Mesenchymal stem cell (in vitro differentiated cells and primary cell): Measurements from ENCODE around the gene RASGEF1C.

Experiments used
- DNase-seq: peaks from one replicate; pipeline ENCODE4 v3.0.0-alpha.2; 2013
- H2AFZ ChIP-seq: one replicate; pipeline ENCODE4 v1.6.1; 2013; ENCODE audit warnings: low read depth, mild to moderate bottlenecking, control low read depth, inconsistent platforms, low read length, moderate library complexity
- H2AK5ac ChIP-seq: 2 replicates; pipeline ENCODE4 v1.6.1; 2013; ENCODE audit warnings: low read length, moderate library complexity, mild to moderate bottlenecking, inconsistent platforms; ENCODE audit not compliant: severe bottlenecking
- H2BK120ac ChIP-seq: one replicate; pipeline ENCODE4 v1.6.1; 2013; ENCODE audit warnings: low read depth, mild to moderate bottlenecking, inconsistent platforms, low read length, moderate library complexity
- H2BK12ac ChIP-seq, 2 experiments: one replicate each; pipeline ENCODE4 v1.6.1; 2013; ENCODE audit warnings: inconsistent platforms in 2 of 2, low read length in 2 of 2, mild to moderate bottlenecking in 2 of 2, moderate library complexity in 2 of 2, control low read depth in 1 of 2
- H2BK15ac ChIP-seq: one replicate; pipeline ENCODE4 v1.6.1; 2013; ENCODE audit warnings: mild to moderate bottlenecking, low read depth, inconsistent platforms; ENCODE audit not compliant: poor library complexity, severe bottlenecking
- H2BK5ac ChIP-seq: 2 replicates; pipeline ENCODE4 v1.6.1; 2013; ENCODE audit warnings: low read depth, mild to moderate bottlenecking, low read length, control low read depth, inconsistent platforms; ENCODE audit not compliant: poor library complexity, severe bottlenecking
- H3K14ac ChIP-seq, 2 experiments: one replicate each; pipeline ENCODE4 v1.6.1; 2013; ENCODE audit warnings: inconsistent platforms in 2 of 2, low read length in 2 of 2, control low read depth in 1 of 2, mild to moderate bottlenecking in 1 of 2, moderate library complexity in 1 of 2
- H3K18ac ChIP-seq, 2 experiments: one replicate each; pipeline ENCODE4 v1.6.1; 2013; ENCODE audit warnings: inconsistent platforms in 2 of 2, low read length in 2 of 2, control low read depth in 1 of 2, low read depth in 1 of 2, mild to moderate bottlenecking in 1 of 2
- H3K23ac ChIP-seq, 2 experiments: one replicate each; pipeline ENCODE4 v1.6.1; 2013; ENCODE audit warnings: inconsistent platforms in 2 of 2, low read length in 2 of 2, mild to moderate bottlenecking in 2 of 2, moderate library complexity in 2 of 2, control low read depth in 1 of 2
- H3K27ac ChIP-seq: 2 replicates; pipeline ENCODE4 v1.5.1; 2013; ENCODE audit warnings: mild to moderate bottlenecking, moderate library complexity, low read length, control low read depth, inconsistent platforms; ENCODE audit not compliant: poor library complexity, severe bottlenecking
- H3K27me3 ChIP-seq, 2 experiments: 2 replicates each; pipeline versions ENCODE4 v1.6.1 to v1.7.0; 2013; ENCODE audit warnings: low read length in 2 of 2, mild to moderate bottlenecking in 2 of 2, moderate library complexity in 2 of 2, control low read depth in 1 of 2, inconsistent platforms in 1 of 2; ENCODE audit not compliant: control insufficient read depth in 1 of 2, insufficient read depth in 1 of 2
- H3K36me3 ChIP-seq, 2 experiments: 2 replicates each; pipeline versions ENCODE4 v1.6.1 to v1.7.0; 2013; ENCODE audit warnings: low read length in 2 of 2, control low read depth in 1 of 2, inconsistent platforms in 1 of 2, low read depth in 1 of 2, mild to moderate bottlenecking in 1 of 2; ENCODE audit not compliant: insufficient read depth in 2 of 2, control insufficient read depth in 1 of 2
- H3K4ac ChIP-seq, 2 experiments: one replicate each; pipeline ENCODE4 v1.6.1; 2013; ENCODE audit warnings: inconsistent platforms in 2 of 2, low read length in 2 of 2, mild to moderate bottlenecking in 2 of 2, moderate library complexity in 2 of 2, control low read depth in 1 of 2, low read depth in 1 of 2
- H3K4me1 ChIP-seq: 2 replicates; pipeline ENCODE4 v1.6.1; 2013; ENCODE audit warnings: low read depth, low read length, control low read depth; ENCODE audit not compliant: control insufficient read depth, insufficient read depth
- H3K4me2 ChIP-seq: 2 replicates; pipeline ENCODE4 v1.6.1; 2013; ENCODE audit warnings: low read length, mild to moderate bottlenecking, inconsistent platforms; ENCODE audit not compliant: poor library complexity, severe bottlenecking
- H3K4me3 ChIP-seq, 2 experiments: 2 replicates each; pipeline versions ENCODE4 v1.5.1 to v1.7.0; 2013; ENCODE audit warnings: low read length in 2 of 2, mild to moderate bottlenecking in 2 of 2, control low read depth in 1 of 2, low read depth in 1 of 2; ENCODE audit not compliant: insufficient read depth in 1 of 2
- H3K79me1 ChIP-seq: replicated peaks from 2 replicates; pipeline ENCODE4 v1.6.1; 2013; ENCODE audit warnings: mild to moderate bottlenecking, control low read depth, low read length, inconsistent platforms; ENCODE audit not compliant: poor library complexity, severe bottlenecking
- H3K9ac ChIP-seq: 2 replicates; pipeline ENCODE4 v1.7.0; 2013; ENCODE audit warnings: mild to moderate bottlenecking, low read length, moderate library complexity
- H3K9me3 ChIP-seq: 2 replicates; pipeline ENCODE4 v1.7.0; 2013; ENCODE audit warnings: mild to moderate bottlenecking, low read length; ENCODE audit not compliant: control insufficient read depth
- H4K8ac ChIP-seq: one replicate; pipeline ENCODE4 v1.6.1; 2013; ENCODE audit warnings: inconsistent platforms, mild to moderate bottlenecking, low read length, moderate library complexity
- H4K91ac ChIP-seq: one replicate; pipeline ENCODE4 v1.6.1; 2013; ENCODE audit warnings: mild to moderate bottlenecking, low read length, inconsistent platforms
- WGBS: methylation state at CpG from one replicate; pipeline ENCODE4 v1.1.7; 2013; ENCODE audit warnings: mixed read lengths; 5-methylcytosine and 5-hydroxymethylcytosine counted together

Gene RASGEF1C

DNA sequence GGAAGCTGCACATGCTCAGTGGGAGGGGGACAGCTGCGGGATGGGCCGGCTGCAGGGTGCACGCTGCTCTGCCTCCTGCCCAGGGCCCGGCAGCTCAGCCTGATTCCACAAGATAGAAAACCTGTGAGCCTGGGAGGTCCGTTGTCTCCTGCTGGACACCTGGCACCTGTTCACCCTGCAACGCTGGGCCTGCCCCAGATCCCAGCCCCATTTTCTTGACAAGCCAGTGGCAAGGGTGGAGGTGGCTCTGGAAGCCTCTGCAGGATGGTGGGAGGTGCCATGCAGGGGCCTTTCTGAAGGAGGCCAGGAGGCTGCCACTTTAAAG lies 69.3 kb downstream of the RASGEF1C start:
- H3K14ac ChIP-seq = no peak overlapping the region
- no peak overlapping the region for H3K18ac ChIP-seq
- WGBS = 72% methylated on average over 6 of the region's 6 CpGs
- no peaks in the 10 kb centered on the region for H3K79me1 ChIP-seq
- H2BK12ac ChIP-seq = no peak overlapping the region
- no peak overlapping the region for H2BK5ac ChIP-seq
- H3K9ac ChIP-seq = no peak overlapping the region
- H3K4me2 ChIP-seq = no peak overlapping the region
- H2BK120ac ChIP-seq = no peak overlapping the region
- H2AFZ ChIP-seq = no peak overlapping the region
- H4K8ac ChIP-seq = no peak overlapping the region
- H3K9me3 ChIP-seq = no peaks in the 10 kb centered on the region
- no peak overlapping the region for H3K27ac ChIP-seq
- no peak for DNase-seq
- H3K4ac ChIP-seq = no peak overlapping the region
- no peak overlapping the region for H4K91ac ChIP-seq
- no peak overlapping the region for H3K23ac ChIP-seq
- H3K4me1 ChIP-seq = peaks cover 13% of the 10 kb centered on the region
- H2AK5ac ChIP-seq = no peak overlapping the region
- H3K4me3 ChIP-seq = peak overlapping the region in 1 of 2 experiments; percentile 3
- H3K27me3 ChIP-seq = peaks cover 29 to 54% of the 10 kb centered on the region in 2 experiments
- no peaks in the 10 kb centered on the region for H3K36me3 ChIP-seq
- no peak overlapping the region for H2BK15ac ChIP-seq

DNA sequence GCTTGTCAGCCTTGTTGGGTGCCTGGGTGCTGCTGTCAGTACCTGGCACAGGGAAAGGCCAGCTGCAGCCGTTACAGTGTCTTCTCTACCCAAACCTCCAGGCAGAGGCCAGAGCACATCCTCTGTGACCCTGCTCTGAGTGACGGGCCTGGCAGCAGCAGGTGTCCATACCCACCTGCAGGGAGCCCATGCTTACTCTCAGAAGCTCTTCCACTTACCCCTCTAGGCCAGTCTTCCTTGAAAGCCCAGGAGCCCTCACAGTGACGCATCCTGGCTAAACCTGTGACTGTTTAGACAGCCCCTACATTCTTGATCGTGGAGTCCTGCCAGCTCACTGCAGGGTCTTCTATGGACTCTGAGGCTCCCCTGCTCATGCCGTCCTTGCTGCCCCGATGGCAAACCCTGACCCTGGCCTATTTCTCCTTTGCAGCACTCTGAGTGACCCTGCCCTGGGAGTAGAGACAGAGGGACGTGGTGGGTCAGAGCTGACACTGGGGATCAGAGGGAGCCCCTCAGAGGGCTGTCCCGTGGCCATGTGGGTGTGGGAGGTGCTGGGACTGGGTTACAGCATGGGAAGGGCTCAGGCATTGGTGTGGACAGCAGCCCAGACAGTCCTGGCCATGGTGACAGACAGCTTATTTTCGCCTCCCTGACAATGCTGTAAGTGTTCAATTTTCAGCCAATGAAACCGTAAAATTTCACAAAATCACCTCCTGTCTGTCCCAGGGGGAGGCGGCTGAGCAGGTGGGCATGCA lies 69.9 kb downstream of the RASGEF1C start:
- no peak overlapping the region for H3K9ac ChIP-seq
- no peak overlapping the region for H2AFZ ChIP-seq
- no peak overlapping the region for H3K23ac ChIP-seq
- H3K9me3 ChIP-seq = no peaks in the 10 kb centered on the region
- no peak overlapping the region for H2AK5ac ChIP-seq
- H3K4ac ChIP-seq = no peak overlapping the region
- H2BK5ac ChIP-seq = no peak overlapping the region
- H3K79me1 ChIP-seq = no peaks in the 10 kb centered on the region
- peaks cover 29 to 57% of the 10 kb centered on the region in 2 experiments for H3K27me3 ChIP-seq
- H3K14ac ChIP-seq = no peak overlapping the region
- H3K4me2 ChIP-seq = no peak overlapping the region
- no peak overlapping the region for H2BK12ac ChIP-seq
- no peak overlapping the region for H3K18ac ChIP-seq
- no peak overlapping the region for H3K27ac ChIP-seq
- H4K91ac ChIP-seq = no peak overlapping the region
- DNase-seq = no peak
- 64% methylated on average over 11 of the region's 11 CpGs for WGBS
- H3K4me3 ChIP-seq = no peak overlapping the region
- peaks cover 13% of the 10 kb centered on the region for H3K4me1 ChIP-seq
- no peak overlapping the region for H4K8ac ChIP-seq
- no peaks in the 10 kb centered on the region for H3K36me3 ChIP-seq
- no peak overlapping the region for H2BK120ac ChIP-seq
- H2BK15ac ChIP-seq = no peak overlapping the region

DNA sequence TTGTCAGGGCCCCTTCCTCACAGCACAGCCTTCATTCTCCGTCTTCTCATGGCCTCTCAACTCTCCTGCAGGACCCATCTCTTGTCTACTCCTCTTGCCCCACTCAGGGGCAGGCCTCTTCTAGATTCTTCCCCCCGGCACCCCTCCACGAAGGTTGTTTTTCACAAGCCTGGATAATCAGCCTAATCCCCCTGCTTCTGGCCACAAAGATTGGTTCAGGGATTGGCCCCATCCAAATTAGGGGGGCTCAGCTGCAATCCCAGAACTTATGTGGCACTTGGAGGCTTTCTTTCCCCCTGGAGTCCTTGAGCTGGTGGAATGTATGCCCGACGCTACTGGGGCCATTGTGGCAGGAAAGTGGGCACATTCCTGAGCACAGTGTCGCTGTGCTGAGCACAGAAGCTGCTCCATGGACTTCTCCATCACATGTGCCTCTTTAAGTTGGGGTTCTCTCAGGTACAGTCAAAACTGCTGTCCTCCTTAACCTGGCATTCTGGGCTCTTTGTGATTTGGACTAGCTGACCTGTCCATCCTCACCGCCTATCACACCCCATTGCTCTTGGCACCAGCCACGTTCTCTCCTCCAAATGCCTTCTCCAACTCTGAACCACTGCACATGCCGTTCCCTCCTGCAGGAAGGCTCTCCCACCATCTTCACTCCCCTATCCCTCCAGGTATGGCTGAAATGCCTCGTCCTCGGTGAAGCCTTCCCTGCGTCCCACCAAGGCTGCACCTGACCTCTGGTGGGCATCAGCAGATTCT lies 70.6 kb downstream of the RASGEF1C start:
- Histone ChIP-seq H3K36me3 (no peaks in the 10 kb centered on the region), H2AFZ (no peak overlapping the region), H3K9ac (no peak overlapping the region), H2BK12ac (no peak overlapping the region), H2AK5ac (no peak overlapping the region), H3K4ac (no peak overlapping the region), H2BK5ac (no peak overlapping the region), H3K79me1 (no peaks in the 10 kb centered on the region), H3K4me3 (no peak overlapping the region), H3K18ac (no peak overlapping the region), H4K8ac (no peak overlapping the region), H3K9me3 (no peaks in the 10 kb centered on the region), H3K23ac (no peak overlapping the region), H2BK15ac (no peak overlapping the region), H3K27me3 (peaks cover 29 to 60% of the 10 kb centered on the region in 2 experiments), H3K4me1 (peaks cover 13% of the 10 kb centered on the region), H4K91ac (no peak overlapping the region), H3K27ac (no peak overlapping the region), H2BK120ac (no peak overlapping the region), H3K14ac (no peak overlapping the region), H3K4me2 (no peak overlapping the region)
- 75% methylated on average over 12 of the region's 12 CpGs for WGBS
- no peak for DNase-seq

DNA sequence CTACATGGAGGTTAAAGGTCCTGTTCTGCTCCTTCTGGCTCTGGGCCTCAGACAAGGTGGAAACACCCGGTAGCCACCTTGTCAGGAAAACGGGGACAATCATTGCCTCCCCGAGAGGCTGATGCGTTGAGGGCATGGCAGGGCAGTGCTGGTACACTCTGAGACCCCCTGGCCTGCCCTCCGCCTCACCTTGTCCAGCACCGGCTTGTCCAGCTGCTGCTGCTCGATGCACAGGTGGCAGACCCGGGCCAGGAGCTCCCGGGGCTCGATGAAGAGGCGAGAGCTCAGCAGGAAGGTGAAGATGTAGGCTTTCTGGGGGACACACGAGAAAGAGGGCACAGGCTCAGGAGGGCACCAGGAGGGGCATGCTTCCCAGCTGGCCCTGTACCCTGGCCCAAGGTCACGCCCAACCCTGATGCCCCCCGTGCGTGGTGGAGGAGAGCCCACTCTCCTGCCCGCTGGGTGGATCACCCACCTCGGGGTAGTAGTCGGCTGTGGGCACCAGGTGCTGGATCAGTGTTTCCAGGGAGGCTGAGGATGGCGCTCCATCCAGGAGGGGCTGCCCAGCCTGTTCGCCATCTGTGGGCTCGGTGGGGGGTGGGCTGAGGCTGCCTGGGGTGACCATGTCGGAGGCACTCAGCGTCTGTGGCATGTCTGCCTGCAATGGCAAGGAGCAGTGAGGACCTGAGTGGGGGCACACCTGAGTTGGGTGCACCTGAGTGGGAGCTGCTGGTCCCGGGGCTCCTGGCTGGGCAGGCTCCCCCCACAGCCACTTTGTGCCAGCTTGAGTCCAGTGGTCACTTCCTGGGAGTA lies 71.4 kb downstream of the RASGEF1C start:
- no peak overlapping the region for H3K23ac ChIP-seq
- H3K9me3 ChIP-seq = no peaks in the 10 kb centered on the region
- H3K27me3 ChIP-seq = peaks cover 29 to 65% of the 10 kb centered on the region in 2 experiments
- peaks cover 13% of the 10 kb centered on the region for H3K4me1 ChIP-seq
- H2BK5ac ChIP-seq = no peak overlapping the region
- H3K9ac ChIP-seq = no peak overlapping the region
- H4K8ac ChIP-seq = no peak overlapping the region
- H3K27ac ChIP-seq = no peak overlapping the region
- 89% methylated on average over 24 of the region's 24 CpGs for WGBS
- no peaks in the 10 kb centered on the region for H3K36me3 ChIP-seq
- no peak overlapping the region for H2BK15ac ChIP-seq
- no peak overlapping the region for H3K14ac ChIP-seq
- no peak overlapping the region for H4K91ac ChIP-seq
- H2AFZ ChIP-seq = no peak overlapping the region
- no peak overlapping the region for H2AK5ac ChIP-seq
- H3K4me3 ChIP-seq = no peak overlapping the region
- DNase-seq = no peak
- no peak overlapping the region for H3K4me2 ChIP-seq
- H2BK12ac ChIP-seq = no peak overlapping the region
- H3K4ac ChIP-seq = no peak overlapping the region
- H3K79me1 ChIP-seq = no peaks in the 10 kb centered on the region
- H3K18ac ChIP-seq = no peak overlapping the region
- no peak overlapping the region for H2BK120ac ChIP-seq
